Measurements from ENCODE around the gene MRPS2. TPM values are rescaled to one million over a fixed set of nuclear protein-coding genes. Genes with fewer than 3 reads are reported as not detected.

MRPS2 gene
- total RNA-seq, 4 donors from 2014 or later: 21.4 to 37.6 (median 25.6) TPM

- Histone ChIP-seq H3K4me3 (no peak overlapping the region), H3K36me3 (peaks cover 0 to 43% of the 10 kb centered on the region in 2 donors), H3K4me1 (peaks cover 2 to 40% (median 15%) of the 10 kb centered on the region in 3 donors), H3K27ac (no peak overlapping the region), H3K9me3 (peaks cover 0 to 3% (median 0%) of the 10 kb centered on the region in 3 donors), H3K27me3 (no peaks in the 10 kb centered on the region)
- no peak for TF ChIP-seq POLR2A (IDR thresholded peaks at IDR 0.05)
- TF ChIP-seq, protein P1, sequence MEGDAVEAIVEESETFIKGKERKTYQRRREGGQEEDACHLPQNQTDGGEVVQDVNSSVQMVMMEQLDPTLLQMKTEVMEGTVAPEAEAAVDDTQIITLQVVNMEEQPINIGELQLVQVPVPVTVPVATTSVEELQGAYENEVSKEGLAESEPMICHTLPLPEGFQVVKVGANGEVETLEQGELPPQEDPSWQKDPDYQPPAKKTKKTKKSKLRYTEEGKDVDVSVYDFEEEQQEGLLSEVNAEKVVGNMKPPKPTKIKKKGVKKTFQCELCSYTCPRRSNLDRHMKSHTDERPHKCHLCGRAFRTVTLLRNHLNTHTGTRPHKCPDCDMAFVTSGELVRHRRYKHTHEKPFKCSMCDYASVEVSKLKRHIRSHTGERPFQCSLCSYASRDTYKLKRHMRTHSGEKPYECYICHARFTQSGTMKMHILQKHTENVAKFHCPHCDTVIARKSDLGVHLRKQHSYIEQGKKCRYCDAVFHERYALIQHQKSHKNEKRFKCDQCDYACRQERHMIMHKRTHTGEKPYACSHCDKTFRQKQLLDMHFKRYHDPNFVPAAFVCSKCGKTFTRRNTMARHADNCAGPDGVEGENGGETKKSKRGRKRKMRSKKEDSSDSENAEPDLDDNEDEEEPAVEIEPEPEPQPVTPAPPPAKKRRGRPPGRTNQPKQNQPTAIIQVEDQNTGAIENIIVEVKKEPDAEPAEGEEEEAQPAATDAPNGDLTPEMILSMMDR (IDR thresholded peaks at IDR 0.05): no peak
- no peak for TF ChIP-seq EP300 (IDR thresholded peaks at IDR 0.05)
- no peak for TF ChIP-seq POLR2AphosphoS5 (IDR thresholded peaks at IDR 0.05)
- ATAC-seq: no peak
- 85% methylated on average over 17 of the region's 41 CpGs; no CpG with 5 or more reads in 1 of the 2 donors for WGBS, 2 donors (ENCODE audit: low coverage in 1 of 2)
Observed at GRCh38 chr9:135503371-135504261, 3.1 kb downstream of the MRPS2 start.

GRCh38 chr9:135504262-135505243 lies 4.1 kb downstream of the MRPS2 start:
- ATAC-seq: no peak
- Histone ChIP-seq H3K4me1 (peaks cover 2 to 33% (median 13%) of the 10 kb centered on the region in 3 donors), H3K4me3 (no peak overlapping the region), H3K36me3 (peaks cover 0 to 43% of the 10 kb centered on the region in 2 donors), H3K27me3 (no peaks in the 10 kb centered on the region), H3K27ac (no peak overlapping the region), H3K9me3 (peaks cover 0 to 12% (median 0%) of the 10 kb centered on the region in 3 donors)
- TF ChIP-seq EP300 (IDR thresholded peaks at IDR 0.05): no peak
- TF ChIP-seq, protein P1 (IDR thresholded peaks at IDR 0.05): peak in 3 of 4 experiments; percentile 41 to 71 (median 58)
- 50% methylated on average over 1 of the region's 21 CpGs; no CpG with 5 or more reads in 1 of the 2 donors for WGBS, 2 donors (ENCODE audit: low coverage in 1 of 2)

- TF ChIP-seq, protein P1 (IDR thresholded peaks at IDR 0.05): no peak
- TF ChIP-seq POLR2A (IDR thresholded peaks at IDR 0.05) (no peak), POLR2AphosphoS5 (IDR thresholded peaks at IDR 0.05) (no peak), EP300 (IDR thresholded peaks at IDR 0.05) (no peak)
Observed at GRCh38 chr9:135505406-135506187, 5.1 kb downstream of the MRPS2 start.

DNA sequence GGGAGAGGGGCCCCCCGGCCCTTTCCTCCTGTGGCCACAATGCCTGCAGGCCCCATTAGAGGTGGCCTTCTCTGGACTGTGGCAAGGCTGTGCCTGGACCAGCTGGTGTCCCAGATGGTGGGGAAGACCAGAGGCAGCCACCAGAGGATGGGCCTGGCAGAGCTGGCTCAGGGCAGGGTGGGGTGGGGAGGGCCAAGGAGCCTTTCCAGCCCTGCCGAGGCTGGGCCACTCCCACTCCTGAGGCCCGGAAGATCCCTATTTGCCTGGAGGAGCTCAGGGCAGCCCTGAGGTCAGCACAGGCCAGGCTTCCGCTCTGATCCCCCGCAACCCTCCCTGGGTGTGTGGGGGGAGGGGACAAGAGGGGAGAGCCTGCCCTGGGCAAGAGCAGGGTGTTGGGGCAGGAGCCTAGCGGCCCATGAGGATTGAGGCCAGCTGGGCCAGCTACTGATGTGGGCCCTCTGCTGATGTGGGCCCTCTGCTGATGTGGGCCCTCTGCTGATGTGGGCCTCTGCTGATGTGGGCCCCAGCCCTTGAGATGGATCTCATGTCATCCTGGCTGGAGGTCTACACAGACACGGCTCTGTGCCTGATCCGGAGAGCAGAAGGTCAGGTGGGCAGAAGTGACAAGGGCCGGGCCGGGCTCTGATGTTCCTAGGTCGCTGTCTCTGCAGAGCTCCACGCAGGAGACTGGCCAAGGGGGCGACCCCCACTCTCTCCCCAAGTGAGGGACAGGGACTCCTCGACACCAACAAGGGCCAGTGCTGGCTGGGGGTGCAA lies 6.0 kb downstream of the MRPS2 start:
- no peaks in the 10 kb centered on the region for H3K27me3 ChIP-seq
- H3K4me1 ChIP-seq: peaks cover 2 to 21% (median 8%) of the 10 kb centered on the region in 3 donors
- no peak overlapping the region for H3K4me3 ChIP-seq
- H3K27ac ChIP-seq: no peak overlapping the region
- peaks cover 0 to 43% of the 10 kb centered on the region in 2 donors for H3K36me3 ChIP-seq
- WGBS, 2 donors (ENCODE audit: low coverage in 1 of 2): 58 to 100% methylated on average over 1 to 7 of the region's 14 CpGs
- no peak for ATAC-seq
- TF ChIP-seq POLR2AphosphoS5 (IDR thresholded peaks at IDR 0.05) (no peak), POLR2A (IDR thresholded peaks at IDR 0.05) (no peak)
- TF ChIP-seq, protein P1 (IDR thresholded peaks at IDR 0.05): no peak
- peaks cover 0 to 16% (median 0%) of the 10 kb centered on the region in 3 donors for H3K9me3 ChIP-seq

More at GRCh38 chr9:135505406-135506187, 5.1 kb downstream of the MRPS2 start:
- ATAC-seq: no peak
- H3K4me1 ChIP-seq: peaks cover 2 to 27% (median 12%) of the 10 kb centered on the region in 3 donors
- no peaks in the 10 kb centered on the region for H3K27me3 ChIP-seq
- H3K9me3 ChIP-seq: peaks cover 0 to 16% (median 0%) of the 10 kb centered on the region in 3 donors
- 70% methylated on average over 2 of the region's 24 CpGs; no CpG with 5 or more reads in 1 of the 2 donors for WGBS, 2 donors (ENCODE audit: low coverage in 1 of 2)
- H3K36me3 ChIP-seq: peaks cover 0 to 43% of the 10 kb centered on the region in 2 donors
- H3K4me3 ChIP-seq: no peak overlapping the region
- H3K27ac ChIP-seq: no peak overlapping the region

Measured in gastroesophageal sphincter (tissue), 4 donors.